Mesenchymal stem cell (in vitro differentiated cells and primary cell): ENCODE results near the gene STXBP1.

Experiments
- DNase-seq: peaks from one replicate; pipeline ENCODE4 v3.0.0-alpha.2; 2013
- H2AFZ ChIP-seq: one replicate; pipeline ENCODE4 v1.6.1; 2013; ENCODE audit warnings: low read depth, mild to moderate bottlenecking, control low read depth, inconsistent platforms, low read length, moderate library complexity
- H2AK5ac ChIP-seq: 2 replicates; pipeline ENCODE4 v1.6.1; 2013; ENCODE audit warnings: low read length, moderate library complexity, mild to moderate bottlenecking, inconsistent platforms; ENCODE audit not compliant: severe bottlenecking
- H2BK120ac ChIP-seq: one replicate; pipeline ENCODE4 v1.6.1; 2013; ENCODE audit warnings: low read depth, mild to moderate bottlenecking, inconsistent platforms, low read length, moderate library complexity
- H2BK12ac ChIP-seq, 2 experiments: one replicate each; pipeline ENCODE4 v1.6.1; 2013; ENCODE audit warnings: inconsistent platforms in 2 of 2, low read length in 2 of 2, mild to moderate bottlenecking in 2 of 2, moderate library complexity in 2 of 2, control low read depth in 1 of 2
- H2BK15ac ChIP-seq: one replicate; pipeline ENCODE4 v1.6.1; 2013; ENCODE audit warnings: mild to moderate bottlenecking, low read depth, inconsistent platforms; ENCODE audit not compliant: poor library complexity, severe bottlenecking
- H2BK5ac ChIP-seq: 2 replicates; pipeline ENCODE4 v1.6.1; 2013; ENCODE audit warnings: low read depth, mild to moderate bottlenecking, low read length, control low read depth, inconsistent platforms; ENCODE audit not compliant: poor library complexity, severe bottlenecking
- H3K14ac ChIP-seq, 2 experiments: one replicate each; pipeline ENCODE4 v1.6.1; 2013; ENCODE audit warnings: inconsistent platforms in 2 of 2, low read length in 2 of 2, control low read depth in 1 of 2, mild to moderate bottlenecking in 1 of 2, moderate library complexity in 1 of 2
- H3K18ac ChIP-seq, 2 experiments: one replicate each; pipeline ENCODE4 v1.6.1; 2013; ENCODE audit warnings: inconsistent platforms in 2 of 2, low read length in 2 of 2, control low read depth in 1 of 2, low read depth in 1 of 2, mild to moderate bottlenecking in 1 of 2
- H3K23ac ChIP-seq, 2 experiments: one replicate each; pipeline ENCODE4 v1.6.1; 2013; ENCODE audit warnings: inconsistent platforms in 2 of 2, low read length in 2 of 2, mild to moderate bottlenecking in 2 of 2, moderate library complexity in 2 of 2, control low read depth in 1 of 2
- H3K27ac ChIP-seq: 2 replicates; pipeline ENCODE4 v1.5.1; 2013; ENCODE audit warnings: mild to moderate bottlenecking, moderate library complexity, low read length, control low read depth, inconsistent platforms; ENCODE audit not compliant: poor library complexity, severe bottlenecking
- H3K27me3 ChIP-seq, 2 experiments: 2 replicates each; pipeline versions ENCODE4 v1.6.1 to v1.7.0; 2013; ENCODE audit warnings: low read length in 2 of 2, mild to moderate bottlenecking in 2 of 2, moderate library complexity in 2 of 2, control low read depth in 1 of 2, inconsistent platforms in 1 of 2; ENCODE audit not compliant: control insufficient read depth in 1 of 2, insufficient read depth in 1 of 2
- H3K36me3 ChIP-seq, 2 experiments: 2 replicates each; pipeline versions ENCODE4 v1.6.1 to v1.7.0; 2013; ENCODE audit warnings: low read length in 2 of 2, control low read depth in 1 of 2, inconsistent platforms in 1 of 2, low read depth in 1 of 2, mild to moderate bottlenecking in 1 of 2; ENCODE audit not compliant: insufficient read depth in 2 of 2, control insufficient read depth in 1 of 2
- H3K4ac ChIP-seq, 2 experiments: one replicate each; pipeline ENCODE4 v1.6.1; 2013; ENCODE audit warnings: inconsistent platforms in 2 of 2, low read length in 2 of 2, mild to moderate bottlenecking in 2 of 2, moderate library complexity in 2 of 2, control low read depth in 1 of 2, low read depth in 1 of 2
- H3K4me1 ChIP-seq: 2 replicates; pipeline ENCODE4 v1.6.1; 2013; ENCODE audit warnings: low read depth, low read length, control low read depth; ENCODE audit not compliant: control insufficient read depth, insufficient read depth
- H3K4me2 ChIP-seq: 2 replicates; pipeline ENCODE4 v1.6.1; 2013; ENCODE audit warnings: low read length, mild to moderate bottlenecking, inconsistent platforms; ENCODE audit not compliant: poor library complexity, severe bottlenecking
- H3K4me3 ChIP-seq, 2 experiments: 2 replicates each; pipeline versions ENCODE4 v1.5.1 to v1.7.0; 2013; ENCODE audit warnings: low read length in 2 of 2, mild to moderate bottlenecking in 2 of 2, control low read depth in 1 of 2, low read depth in 1 of 2; ENCODE audit not compliant: insufficient read depth in 1 of 2
- H3K79me1 ChIP-seq: replicated peaks from 2 replicates; pipeline ENCODE4 v1.6.1; 2013; ENCODE audit warnings: mild to moderate bottlenecking, control low read depth, low read length, inconsistent platforms; ENCODE audit not compliant: poor library complexity, severe bottlenecking
- H3K9ac ChIP-seq: 2 replicates; pipeline ENCODE4 v1.7.0; 2013; ENCODE audit warnings: mild to moderate bottlenecking, low read length, moderate library complexity
- H3K9me3 ChIP-seq: 2 replicates; pipeline ENCODE4 v1.7.0; 2013; ENCODE audit warnings: mild to moderate bottlenecking, low read length; ENCODE audit not compliant: control insufficient read depth
- H4K8ac ChIP-seq: one replicate; pipeline ENCODE4 v1.6.1; 2013; ENCODE audit warnings: inconsistent platforms, mild to moderate bottlenecking, low read length, moderate library complexity
- H4K91ac ChIP-seq: one replicate; pipeline ENCODE4 v1.6.1; 2013; ENCODE audit warnings: mild to moderate bottlenecking, low read length, inconsistent platforms
- WGBS: methylation state at CpG from one replicate; pipeline ENCODE4 v1.1.7; 2013; ENCODE audit warnings: mixed read lengths; 5-methylcytosine and 5-hydroxymethylcytosine counted together

Gene STXBP1

DNA sequence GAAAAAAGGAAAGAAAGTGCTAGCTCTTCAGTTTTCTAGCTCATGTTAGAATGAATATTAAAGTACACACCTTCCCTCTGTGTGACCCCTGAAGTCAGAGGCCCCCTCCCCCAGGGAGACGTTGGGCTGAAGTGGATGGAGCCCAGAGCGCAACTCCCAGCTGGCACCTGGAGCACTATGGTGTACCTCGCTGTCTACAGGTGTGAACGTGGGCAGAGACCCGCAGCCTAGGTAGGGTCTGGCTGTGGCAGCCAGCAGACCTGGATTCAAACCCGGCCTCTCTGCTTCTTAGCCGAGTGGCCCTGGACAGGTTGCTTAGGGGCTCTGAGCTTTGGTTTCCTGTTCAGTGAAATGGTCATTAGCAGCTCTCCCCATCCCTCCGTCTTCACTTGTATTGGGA, 116.7 kb downstream of the STXBP1 start:
- WGBS: 86% methylated on average over 8 of the region's 8 CpGs
- Histone ChIP-seq H2BK12ac (no peak overlapping the region), H3K27me3 (peaks cover 0 to 3% of the 10 kb centered on the region in 2 experiments), H3K4me1 (peaks cover 5% of the 10 kb centered on the region), H3K27ac (no peak overlapping the region), H3K9me3 (no peaks in the 10 kb centered on the region), H2BK15ac (no peak overlapping the region), H3K4me3 (no peak overlapping the region), H3K79me1 (peaks cover 5% of the 10 kb centered on the region), H3K4ac (no peak overlapping the region), H3K14ac (no peak overlapping the region), H2AFZ (no peak overlapping the region), H2BK120ac (no peak overlapping the region), H4K8ac (no peak overlapping the region), H4K91ac (no peak overlapping the region), H3K9ac (no peak overlapping the region), H3K4me2 (no peak overlapping the region), H2BK5ac (no peak overlapping the region), H3K18ac (no peak overlapping the region), H3K23ac (no peak overlapping the region), H3K36me3 (peaks cover 18 to 30% of the 10 kb centered on the region in 2 experiments), H2AK5ac (no peak overlapping the region)
- no peak for DNase-seq

DNA sequence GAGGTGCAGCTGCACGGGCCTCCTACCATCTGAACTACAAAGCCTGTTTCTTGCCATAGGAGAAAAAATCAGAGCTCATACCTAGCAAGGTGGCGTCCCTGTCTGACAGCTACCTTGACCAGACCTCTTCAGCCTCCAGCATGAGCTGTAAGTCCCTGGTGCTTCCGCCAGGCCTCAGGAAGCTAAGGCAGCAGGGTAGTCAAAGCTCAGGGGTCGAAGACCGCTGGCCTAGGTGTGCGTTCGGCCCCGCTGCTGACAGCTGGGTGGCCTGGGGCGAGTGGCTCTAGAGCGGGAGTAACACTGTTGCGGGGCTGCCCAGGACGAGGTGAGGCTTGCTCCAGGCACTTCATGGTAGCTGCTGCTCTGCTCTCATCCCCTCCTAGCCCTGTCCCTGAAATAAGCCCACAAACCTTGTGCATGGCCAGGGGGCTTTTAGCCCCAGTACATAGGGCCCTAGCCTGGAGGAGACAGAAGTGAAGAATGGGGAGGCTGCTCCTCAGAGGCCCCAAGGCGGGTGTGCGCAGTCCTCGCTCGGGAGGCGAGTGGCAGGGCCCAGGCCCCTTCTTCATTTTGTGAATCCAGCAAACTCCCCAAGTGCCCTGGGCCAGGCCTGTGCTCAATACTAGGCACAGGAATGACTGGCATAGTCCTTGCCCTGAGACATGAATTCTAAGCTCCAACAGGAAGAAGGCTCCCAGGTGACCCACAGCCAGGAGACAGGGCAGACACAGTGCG, 117.6 kb downstream of the STXBP1 start:
- Histone ChIP-seq H2BK12ac (no peak overlapping the region), H3K79me1 (peaks cover 9% of the 10 kb centered on the region), H2BK15ac (no peak overlapping the region), H3K27me3 (no peaks in the 10 kb centered on the region), H3K4ac (no peak overlapping the region), H2AFZ (no peak overlapping the region), H3K9me3 (no peaks in the 10 kb centered on the region), H2AK5ac (no peak overlapping the region), H3K4me2 (no peak overlapping the region), H3K23ac (no peak overlapping the region), H2BK120ac (no peak overlapping the region), H3K27ac (no peak overlapping the region), H3K36me3 (peaks cover 18 to 30% of the 10 kb centered on the region in 2 experiments), H3K4me3 (no peak overlapping the region), H2BK5ac (no peak overlapping the region), H3K18ac (no peak overlapping the region), H4K91ac (no peak overlapping the region), H3K14ac (no peak overlapping the region), H3K4me1 (peaks cover 10% of the 10 kb centered on the region), H4K8ac (no peak overlapping the region), H3K9ac (no peak overlapping the region)
- no peak for DNase-seq
- 91% methylated on average over 17 of the region's 18 CpGs for WGBS

DNA sequence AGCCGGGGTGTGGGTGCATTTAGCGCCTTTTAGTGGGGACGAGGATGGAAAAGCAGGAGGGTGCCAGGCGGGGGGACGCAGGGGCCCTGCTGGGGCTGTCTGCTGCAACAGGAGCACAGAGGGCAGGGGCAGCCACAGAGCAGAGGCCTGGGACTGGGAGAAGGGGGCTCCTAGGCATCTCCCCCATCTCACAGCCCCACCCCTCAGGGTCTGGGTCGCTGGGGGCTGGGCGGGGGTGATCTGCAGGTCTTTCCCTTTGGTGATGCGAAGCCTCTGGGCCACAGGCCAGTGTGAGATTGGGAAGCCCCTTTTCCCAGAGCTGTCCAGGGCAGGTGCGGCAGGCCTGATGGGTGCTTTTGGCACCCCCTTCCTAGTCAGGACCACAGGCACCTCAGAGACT, 118.2 kb downstream of the STXBP1 start:
- Histone ChIP-seq H3K14ac (no peak overlapping the region), H3K9ac (no peak overlapping the region), H2BK12ac (no peak overlapping the region), H2BK120ac (no peak overlapping the region), H3K23ac (no peak overlapping the region), H3K4me2 (no peak overlapping the region), H2AFZ (no peak overlapping the region), H3K36me3 (peaks cover 18 to 30% of the 10 kb centered on the region in 2 experiments), H3K4me3 (no peak overlapping the region), H3K79me1 (peaks cover 9% of the 10 kb centered on the region), H3K4ac (no peak overlapping the region), H3K9me3 (no peaks in the 10 kb centered on the region), H4K91ac (no peak overlapping the region), H3K27ac (no peak overlapping the region), H2AK5ac (no peak overlapping the region), H3K27me3 (no peaks in the 10 kb centered on the region), H2BK15ac (no peak overlapping the region), H3K18ac (no peak overlapping the region), H3K4me1 (peaks cover 10% of the 10 kb centered on the region), H2BK5ac (no peak overlapping the region), H4K8ac (no peak overlapping the region)
- DNase-seq: no peak
- 90% methylated on average over 9 of the region's 9 CpGs for WGBS

DNA sequence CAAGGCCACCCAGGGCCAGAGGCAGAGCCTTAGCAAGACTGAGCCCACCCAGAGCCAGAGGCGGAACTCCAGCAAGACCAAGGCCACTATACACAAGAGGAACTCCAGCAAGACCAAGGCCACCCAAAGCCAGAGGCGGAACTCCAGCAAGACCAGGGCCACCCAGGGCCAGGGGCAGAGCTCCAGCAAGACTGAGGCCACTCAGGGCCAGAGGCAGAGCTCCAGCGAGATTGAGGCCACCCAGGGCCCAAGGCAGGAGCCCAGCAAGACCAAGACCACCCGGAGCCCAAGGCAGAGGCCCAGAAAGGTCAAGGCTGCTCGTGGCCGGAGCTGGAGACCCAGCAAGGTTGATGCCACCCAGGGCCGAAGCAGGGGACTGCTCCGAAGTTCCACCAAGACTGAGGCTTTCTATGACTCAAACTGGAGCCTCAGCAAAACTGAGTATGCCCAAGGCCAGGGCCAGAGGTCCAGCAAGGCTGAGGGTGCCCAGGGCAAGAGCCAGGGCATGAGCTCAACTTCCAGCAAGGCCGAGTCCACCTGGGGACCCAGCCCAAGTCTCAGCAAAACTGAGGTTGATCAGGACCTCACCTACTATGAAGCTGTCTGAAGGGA, 118.8 kb downstream of the STXBP1 start:
- H2BK12ac ChIP-seq: no peak overlapping the region
- peaks cover 9% of the 10 kb centered on the region for H3K79me1 ChIP-seq
- H3K4me3 ChIP-seq: no peak overlapping the region
- H2BK5ac ChIP-seq: no peak overlapping the region
- no peak overlapping the region for H4K91ac ChIP-seq
- H2BK120ac ChIP-seq: no peak overlapping the region
- no peak for DNase-seq
- no peak overlapping the region for H3K18ac ChIP-seq
- no peak overlapping the region for H4K8ac ChIP-seq
- H3K14ac ChIP-seq: no peak overlapping the region
- no peak overlapping the region for H2AFZ ChIP-seq
- H2BK15ac ChIP-seq: no peak overlapping the region
- WGBS: 95% methylated on average over 9 of the region's 9 CpGs
- no peak overlapping the region for H3K9ac ChIP-seq
- H3K4me1 ChIP-seq: peaks cover 10% of the 10 kb centered on the region
- H2AK5ac ChIP-seq: no peak overlapping the region
- H3K27ac ChIP-seq: no peak overlapping the region
- no peak overlapping the region for H3K4me2 ChIP-seq
- peaks cover 18 to 30% of the 10 kb centered on the region in 2 experiments for H3K36me3 ChIP-seq
- no peaks in the 10 kb centered on the region for H3K27me3 ChIP-seq
- no peak overlapping the region for H3K4ac ChIP-seq
- H3K9me3 ChIP-seq: no peaks in the 10 kb centered on the region
- no peak overlapping the region for H3K23ac ChIP-seq
